ENCODE measurements around the gene KRTAP10-11.

DNA sequence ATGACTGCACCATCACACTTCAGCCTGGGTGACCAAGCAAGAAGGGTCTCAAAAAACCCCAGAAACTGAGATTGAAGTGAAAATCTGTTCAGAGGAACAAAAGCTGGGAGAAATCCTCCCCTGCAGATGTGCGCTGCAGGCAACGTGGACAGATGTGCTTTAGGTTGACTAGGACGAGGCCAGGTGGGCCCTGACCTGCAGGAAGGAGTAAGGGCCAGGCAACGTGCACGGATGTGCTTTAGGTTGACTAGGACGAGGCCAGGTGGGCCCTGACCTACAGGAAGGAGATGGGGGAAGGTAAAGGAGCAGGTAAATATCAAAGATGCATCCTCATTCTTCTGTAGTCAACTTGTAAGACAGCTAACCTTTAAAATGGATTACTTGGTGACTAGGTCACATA lies 38.3 kb downstream of the KRTAP10-11 start:
- no peak for TF ChIP-seq CTCF (IDR thresholded peaks at IDR 0.05; ENCODE audit: low read depth, low read length, missing input control)
- TF ChIP-seq, protein P1, sequence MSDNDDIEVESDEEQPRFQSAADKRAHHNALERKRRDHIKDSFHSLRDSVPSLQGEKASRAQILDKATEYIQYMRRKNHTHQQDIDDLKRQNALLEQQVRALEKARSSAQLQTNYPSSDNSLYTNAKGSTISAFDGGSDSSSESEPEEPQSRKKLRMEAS (IDR thresholded peaks at IDR 0.05), result no peak
- TF ChIP-seq GABPA (IDR thresholded peaks at IDR 0.05 in 1 of 2, conservative IDR thresholded peaks at IDR 0.05 in 1 of 2), result no peak
- no peak for TF ChIP-seq EGR1 (IDR thresholded peaks at IDR 0.05; ENCODE audit: low read depth in 2 of 2)
- no peak for TF ChIP-seq JUND (IDR thresholded peaks at IDR 0.05)

Measured in liver (tissue), 3 donors.